ENCODE measurements around the gene MRPL16. TPM values are rescaled to one million over a fixed set of nuclear protein-coding genes. Genes with fewer than 3 reads are reported as not detected.

The MRPL16 gene
- total and polyA plus RNA-seq, 7 donors, result 41.9 to 79.5 (median 52.6) TPM

- H3K9me3 ChIP-seq, result no peaks in the 10 kb centered on the region
- H3K36me3 ChIP-seq, result peaks cover 0 to 62% (median 7%) of the 10 kb centered on the region in 4 donors
- no peak overlapping the region for H3K4me3 ChIP-seq
- no peak overlapping the region for H3K27ac ChIP-seq
- H3K4me1 ChIP-seq, result no peaks in the 10 kb centered on the region
- TF ChIP-seq, protein P1, sequence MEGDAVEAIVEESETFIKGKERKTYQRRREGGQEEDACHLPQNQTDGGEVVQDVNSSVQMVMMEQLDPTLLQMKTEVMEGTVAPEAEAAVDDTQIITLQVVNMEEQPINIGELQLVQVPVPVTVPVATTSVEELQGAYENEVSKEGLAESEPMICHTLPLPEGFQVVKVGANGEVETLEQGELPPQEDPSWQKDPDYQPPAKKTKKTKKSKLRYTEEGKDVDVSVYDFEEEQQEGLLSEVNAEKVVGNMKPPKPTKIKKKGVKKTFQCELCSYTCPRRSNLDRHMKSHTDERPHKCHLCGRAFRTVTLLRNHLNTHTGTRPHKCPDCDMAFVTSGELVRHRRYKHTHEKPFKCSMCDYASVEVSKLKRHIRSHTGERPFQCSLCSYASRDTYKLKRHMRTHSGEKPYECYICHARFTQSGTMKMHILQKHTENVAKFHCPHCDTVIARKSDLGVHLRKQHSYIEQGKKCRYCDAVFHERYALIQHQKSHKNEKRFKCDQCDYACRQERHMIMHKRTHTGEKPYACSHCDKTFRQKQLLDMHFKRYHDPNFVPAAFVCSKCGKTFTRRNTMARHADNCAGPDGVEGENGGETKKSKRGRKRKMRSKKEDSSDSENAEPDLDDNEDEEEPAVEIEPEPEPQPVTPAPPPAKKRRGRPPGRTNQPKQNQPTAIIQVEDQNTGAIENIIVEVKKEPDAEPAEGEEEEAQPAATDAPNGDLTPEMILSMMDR (IDR thresholded peaks at IDR 0.05), result no peak
- TF ChIP-seq POLR2AphosphoS5 (IDR thresholded peaks at IDR 0.05), result no peak
- TF ChIP-seq POLR2A (IDR thresholded peaks at IDR 0.05), result no peak
- 50 to 79% methylated on average over 7 of the region's 7 CpGs for WGBS, 2 donors
- H3K27me3 ChIP-seq, result no peaks in the 10 kb centered on the region
- intact Hi-C loops (cut with DNase I), result loop anchor here (5.0 to 10.0 kb wide), 2 partner anchors 128 to 266 kb away; no protein-coding TSS in a partner anchor
- DNase-seq, result no peak
Measured at GRCh38 chr11:59800390-59801025, 10.1 kb downstream of the MRPL16 start.

DNA sequence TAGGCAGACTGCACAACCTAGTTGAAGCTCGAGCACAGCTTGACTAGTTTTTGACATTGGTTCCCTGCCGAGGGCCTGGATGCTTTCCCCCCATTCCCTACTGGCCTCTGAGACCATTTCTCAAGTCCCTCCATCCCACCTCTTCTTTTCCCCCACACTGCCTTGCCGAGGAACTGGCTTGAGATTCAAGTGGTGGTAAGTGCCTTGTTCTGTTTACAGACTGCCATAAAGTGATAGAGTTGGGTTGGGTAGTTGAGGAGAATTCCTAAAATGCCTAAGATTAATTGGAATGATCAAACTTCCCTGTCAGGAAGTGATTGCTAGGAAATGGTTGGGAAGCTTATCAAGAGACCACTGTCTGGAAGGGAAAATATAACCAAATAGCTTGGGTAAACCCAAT, 16.2 kb downstream of the MRPL16 start:
- Histone ChIP-seq H3K4me3 (no peak overlapping the region), H3K27me3 (no peaks in the 10 kb centered on the region), H3K9me3 (no peaks in the 10 kb centered on the region), H3K4me1 (no peaks in the 10 kb centered on the region), H3K27ac (no peak overlapping the region), H3K36me3 (peaks cover 0 to 98% (median 24%) of the 10 kb centered on the region in 4 donors)
- no peak for DNase-seq
- WGBS, 2 donors, result 81 to 82% methylated on average over 3 of the region's 3 CpGs
- intact Hi-C loops (cut with DNase I), result no loop called here
- TF ChIP-seq, protein P1 (IDR thresholded peaks at IDR 0.05), result no peak
- no peak for TF ChIP-seq POLR2AphosphoS5 (IDR thresholded peaks at IDR 0.05)
- TF ChIP-seq EP300 (IDR thresholded peaks at IDR 0.05), result no peak
- TF ChIP-seq POLR2A (IDR thresholded peaks at IDR 0.05), result no peak

GRCh38 chr11:59792507-59792906, 18.1 kb downstream of the MRPL16 start:
- 78 to 85% methylated on average over 1 of the region's 1 CpG for WGBS, 2 donors
- TF ChIP-seq, protein P1 (IDR thresholded peaks at IDR 0.05), result no peak
- no peak for TF ChIP-seq POLR2A (IDR thresholded peaks at IDR 0.05)
- no peak for TF ChIP-seq POLR2AphosphoS5 (IDR thresholded peaks at IDR 0.05)
- TF ChIP-seq EP300 (IDR thresholded peaks at IDR 0.05), result no peak
- Histone ChIP-seq H3K27me3 (no peaks in the 10 kb centered on the region), H3K27ac (no peak overlapping the region), H3K9me3 (no peaks in the 10 kb centered on the region), H3K4me1 (no peaks in the 10 kb centered on the region), H3K4me3 (no peak overlapping the region), H3K36me3 (peaks cover 0 to 100% (median 27%) of the 10 kb centered on the region in 4 donors)
- intact Hi-C loops (cut with DNase I), result no loop called here
- no peak for DNase-seq

DNA sequence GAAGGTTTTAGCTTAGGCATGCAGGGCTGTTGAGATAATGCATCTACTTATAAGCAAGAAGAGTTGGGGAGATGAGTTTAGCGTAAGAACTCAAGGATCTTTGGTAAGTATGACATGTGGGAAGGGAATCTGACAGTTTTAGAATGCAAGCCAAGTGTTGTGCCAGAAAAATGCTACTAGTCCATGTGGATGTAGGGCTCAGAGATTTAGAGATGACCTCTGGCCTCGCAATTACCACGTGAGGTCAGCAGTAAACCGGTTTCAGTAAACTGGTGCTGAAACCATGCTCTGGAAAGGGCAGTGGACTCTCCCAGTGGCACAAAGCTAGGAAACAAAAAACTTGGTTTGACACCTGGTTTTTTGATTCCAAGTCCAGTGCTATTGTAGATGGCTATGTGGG, 18.9 kb downstream of the MRPL16 start:
- 88 to 91% methylated on average over 4 of the region's 4 CpGs for WGBS, 2 donors
- Histone ChIP-seq H3K4me3 (no peak overlapping the region), H3K36me3 (peaks cover 0 to 97% (median 27%) of the 10 kb centered on the region in 4 donors), H3K27ac (no peak overlapping the region), H3K9me3 (no peaks in the 10 kb centered on the region), H3K27me3 (no peaks in the 10 kb centered on the region), H3K4me1 (peaks cover 0 to 6% (median 4%) of the 10 kb centered on the region in 4 donors)
- intact Hi-C loops (cut with DNase I), result no loop called here
- TF ChIP-seq EP300 (IDR thresholded peaks at IDR 0.05) (no peak), POLR2AphosphoS5 (IDR thresholded peaks at IDR 0.05) (no peak), POLR2A (IDR thresholded peaks at IDR 0.05) (no peak)
- TF ChIP-seq, protein P1 (IDR thresholded peaks at IDR 0.05), result no peak
- no peak for DNase-seq

DNA sequence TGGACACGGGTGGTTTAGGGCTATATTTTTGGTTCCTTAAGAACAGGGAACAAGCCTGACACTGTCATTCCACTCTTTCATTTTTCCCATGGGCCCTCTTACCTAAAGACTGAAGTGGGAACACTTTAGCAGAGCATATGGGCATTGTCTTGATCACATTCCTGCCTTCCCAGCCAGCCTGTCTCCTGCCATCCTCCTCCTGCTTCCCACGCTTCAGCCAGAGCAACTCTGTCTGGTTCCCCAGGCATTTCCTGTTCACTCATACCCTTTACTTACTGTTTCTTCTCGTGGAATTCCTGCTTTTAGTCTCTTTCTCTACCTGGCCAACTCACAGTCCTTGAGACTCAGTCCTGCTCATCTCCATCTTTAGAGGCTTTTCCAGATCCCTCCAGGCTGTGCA, 22.8 kb downstream of the MRPL16 start:
- H3K9me3 ChIP-seq, result no peaks in the 10 kb centered on the region
- DNase-seq, result no peak
- no peak for TF ChIP-seq EP300 (IDR thresholded peaks at IDR 0.05)
- no peak for TF ChIP-seq POLR2A (IDR thresholded peaks at IDR 0.05)
- TF ChIP-seq POLR2AphosphoS5 (IDR thresholded peaks at IDR 0.05), result no peak
- TF ChIP-seq, protein P1 (IDR thresholded peaks at IDR 0.05), result no peak
- H3K27ac ChIP-seq, result no peak overlapping the region
- H3K4me3 ChIP-seq, result no peak overlapping the region
- 68 to 85% methylated on average over 3 of the region's 3 CpGs for WGBS, 2 donors
- intact Hi-C loops (cut with DNase I), result no loop called here
- H3K4me1 ChIP-seq, result peaks cover 0 to 7% (median 6%) of the 10 kb centered on the region in 4 donors
- H3K36me3 ChIP-seq, result peaks cover 0 to 58% (median 13%) of the 10 kb centered on the region in 4 donors
- H3K27me3 ChIP-seq, result no peaks in the 10 kb centered on the region
